SK-N-SH treated with all-trans-retinoic acid at 6 μM for 48 hours (cell line): ENCODE measurements around the gene ELF1.

Experiments
- ATAC-seq: fragments of 200-7000 bp; cut with Tn5 transposase; 3 replicates; pipeline ENCODE4 v1.9.1; 2020; ENCODE audit warnings: mild to moderate bottlenecking, moderate library complexity
- ARNTL ChIP-seq: fragments of 450-650 bp; formaldehyde crosslinking; IDR thresholded peaks from 2 replicates; pipeline ENCODE4 v1.5.0; 2020; ENCODE audit warnings: low read depth, mild to moderate bottlenecking, moderate library complexity, borderline replicate concordance
- BACH2 ChIP-seq: fragments of 250-450 bp; sonication (Bioruptor Pico); IDR thresholded peaks from 2 replicates; pipeline ENCODE4 v1.9.0; 2021; ENCODE audit warnings: mild to moderate bottlenecking, borderline replicate concordance
- CSDC2 ChIP-seq: fragments of 250-450 bp; sonication (Bioruptor Pico); IDR thresholded peaks from 2 replicates; pipeline ENCODE4 v1.5.0; 2020; ENCODE audit warnings: mild to moderate bottlenecking, moderate library complexity
- ESRRG ChIP-seq: fragments of 250-450 bp; sonication (Bioruptor Pico); IDR thresholded peaks from 2 replicates; pipeline ENCODE4 v1.6.1; 2021; ENCODE audit warnings: mild to moderate bottlenecking
- GLIS3 ChIP-seq: fragments of 250-450 bp; sonication (Bioruptor Pico); IDR thresholded peaks from 2 replicates; pipeline ENCODE4 v1.5.0; 2020; ENCODE audit warnings: mild to moderate bottlenecking, moderate library complexity
- ISL1 ChIP-seq: fragments of 250-450 bp; sonication (Bioruptor Pico); IDR thresholded peaks from 2 replicates; pipeline ENCODE4 v2.1.2; 2022; ENCODE audit warnings: mild to moderate bottlenecking, moderate library complexity
- OSR1 ChIP-seq: fragments of 250-450 bp; sonication (Bioruptor Pico); IDR thresholded peaks from 2 replicates; pipeline ENCODE4 v1.8.0; 2022; ENCODE audit warnings: moderate library complexity, mild to moderate bottlenecking, inconsistent platforms
- PATZ1 ChIP-seq: fragments of 250-450 bp; sonication (Bioruptor Pico); IDR thresholded peaks from 2 replicates; pipeline ENCODE4 v1.8.0; 2020; ENCODE audit warnings: mild to moderate bottlenecking, moderate library complexity, borderline replicate concordance
- PPARA ChIP-seq: fragments of 250-450 bp; sonication (Bioruptor Pico); IDR thresholded peaks from 2 replicates; pipeline ENCODE4 v1.5.0; 2020; ENCODE audit warnings: mild to moderate bottlenecking, borderline replicate concordance
- RARB ChIP-seq: fragments of 250-450 bp; sonication (Bioruptor Pico); IDR thresholded peaks from 2 replicates; pipeline ENCODE4 v1.8.0; 2021; ENCODE audit warnings: mild to moderate bottlenecking, moderate library complexity
- SNAI2 ChIP-seq: fragments of 250-450 bp; sonication (Bioruptor Pico); IDR thresholded peaks from 2 replicates; pipeline ENCODE4 v1.5.0; 2020; ENCODE audit warnings: mild to moderate bottlenecking, moderate library complexity
- TSHZ2 ChIP-seq: fragments of 250-450 bp; sonication (Bioruptor Pico); IDR thresholded peaks from 2 replicates; pipeline ENCODE4 v1.5.0; 2020; ENCODE audit warnings: mild to moderate bottlenecking, moderate library complexity
- ZC3H10 ChIP-seq: fragments of 250-450 bp; sonication (Bioruptor Pico); IDR thresholded peaks from 2 replicates; pipeline ENCODE4 v1.5.1; 2021; ENCODE audit warnings: mild to moderate bottlenecking, moderate library complexity
- ZFP3 ChIP-seq: fragments of 250-450 bp; sonication (Bioruptor Pico); IDR thresholded peaks from 2 replicates; pipeline ENCODE4 v1.5.0; 2020; ENCODE audit warnings: mild to moderate bottlenecking, moderate library complexity
- ZFP30 ChIP-seq: fragments of 450-650 bp; formaldehyde crosslinking; IDR thresholded peaks from 2 replicates; pipeline ENCODE4 v1.5.0; 2022; ENCODE audit warnings: mild to moderate bottlenecking, moderate library complexity
- ZNF565 ChIP-seq: fragments of 450-650 bp; formaldehyde crosslinking; conservative IDR thresholded peaks from 2 replicates; pipeline ENCODE4 v1.5.0; 2020; ENCODE audit warnings: low read depth, mild to moderate bottlenecking, moderate library complexity
- ZNF70 ChIP-seq: fragments of 450-650 bp; formaldehyde crosslinking; IDR thresholded peaks from 2 replicates; pipeline ENCODE4 v1.5.0; 2020; ENCODE audit warnings: mild to moderate bottlenecking, moderate library complexity
- TF ChIP-seq, protein P1 (sequence below): fragments of 250-450 bp; sonication (Bioruptor Pico); IDR thresholded peaks from 2 replicates; pipeline ENCODE4 v1.8.0; 2021; ENCODE audit warnings: low read depth, mild to moderate bottlenecking, moderate library complexity, borderline replicate concordance
- TF ChIP-seq, protein P2 (sequence below): fragments of 250-450 bp; sonication (Bioruptor Pico); IDR thresholded peaks from 2 replicates; pipeline ENCODE4 v1.5.1; 2021; ENCODE audit warnings: mild to moderate bottlenecking, moderate library complexity

Gene ELF1

DNA sequence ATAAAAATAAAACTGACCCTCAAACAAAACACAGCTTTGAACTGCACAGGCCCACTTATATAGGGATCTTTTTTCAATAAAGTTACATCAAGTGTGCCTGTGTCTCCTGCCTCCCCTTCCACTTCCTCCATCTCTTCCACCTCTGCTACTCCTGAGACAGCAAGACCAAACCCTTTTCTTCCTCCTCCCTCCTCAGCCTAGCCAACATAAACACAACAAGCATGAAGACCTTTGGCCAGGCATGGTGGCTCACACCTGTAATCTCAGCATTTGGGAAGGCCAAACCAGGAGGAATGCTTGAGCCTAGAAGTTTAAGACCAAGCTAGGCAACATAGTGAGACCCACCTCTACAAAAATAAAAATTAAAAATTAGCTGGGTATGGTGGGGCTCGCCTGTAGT is 72.6 kb downstream of the ELF1 start:
- no peak for ATAC-seq
- no peak for TF ChIP-seq ESRRG
- TF ChIP-seq, protein P1, sequence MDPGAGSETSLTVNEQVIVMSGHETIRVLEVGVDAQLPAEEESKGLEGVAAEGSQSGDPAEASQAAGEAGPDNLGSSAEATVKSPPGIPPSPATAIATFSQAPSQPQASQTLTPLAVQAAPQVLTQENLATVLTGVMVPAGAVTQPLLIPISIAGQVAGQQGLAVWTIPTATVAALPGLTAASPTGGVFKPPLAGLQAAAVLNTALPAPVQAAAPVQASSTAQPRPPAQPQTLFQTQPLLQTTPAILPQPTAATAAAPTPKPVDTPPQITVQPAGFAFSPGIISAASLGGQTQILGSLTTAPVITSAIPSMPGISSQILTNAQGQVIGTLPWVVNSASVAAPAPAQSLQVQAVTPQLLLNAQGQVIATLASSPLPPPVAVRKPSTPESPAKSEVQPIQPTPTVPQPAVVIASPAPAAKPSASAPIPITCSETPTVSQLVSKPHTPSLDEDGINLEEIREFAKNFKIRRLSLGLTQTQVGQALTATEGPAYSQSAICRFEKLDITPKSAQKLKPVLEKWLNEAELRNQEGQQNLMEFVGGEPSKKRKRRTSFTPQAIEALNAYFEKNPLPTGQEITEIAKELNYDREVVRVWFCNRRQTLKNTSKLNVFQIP, result no peak
- no peak for TF ChIP-seq BACH2 (CRISPR knock-in tag)
- no peak for TF ChIP-seq PPARA (CRISPR knock-in tag)
- no peak for TF ChIP-seq ZFP30 (CRISPR knock-in tag)
- no peak for TF ChIP-seq ZNF70
- TF ChIP-seq RARB (CRISPR knock-in tag), result no peak
- TF ChIP-seq ZNF565, result no peak
- no peak for TF ChIP-seq PATZ1
- TF ChIP-seq, all 23 proteins: peak for 0

DNA sequence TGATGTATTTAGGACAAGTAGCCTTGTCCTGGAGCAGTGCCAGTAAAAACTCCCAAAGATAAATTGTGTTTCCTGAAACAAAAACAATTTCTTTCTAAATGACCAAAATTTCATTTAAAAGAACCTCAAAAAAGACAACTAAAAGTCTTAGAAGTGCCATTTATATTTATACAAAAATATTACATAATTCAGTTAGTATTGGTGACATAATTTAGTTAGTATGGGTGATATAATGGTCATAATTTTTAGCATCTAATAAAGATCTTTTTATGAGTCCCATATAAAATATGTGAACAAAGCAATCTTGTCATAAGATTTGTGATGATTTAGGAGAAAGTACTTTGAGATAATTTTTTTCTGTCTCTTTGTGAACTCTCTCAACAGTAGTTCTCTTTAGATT is 76.0 kb downstream of the ELF1 start:
- ATAC-seq, result no peak
- TF ChIP-seq BACH2 (CRISPR knock-in tag) (no peak), RARB (CRISPR knock-in tag) (no peak), ZNF565 (no peak), ZFP30 (CRISPR knock-in tag) (no peak), PPARA (CRISPR knock-in tag) (no peak), ISL1 (no peak), TSHZ2 (CRISPR knock-in tag) (no peak), ZNF70 (no peak), PATZ1 (no peak), ARNTL (no peak), CSDC2 (CRISPR knock-in tag) (no peak), OSR1 (CRISPR knock-in tag) (no peak), ESRRG (no peak), GLIS3 (CRISPR knock-in tag) (no peak), ZFP3 (no peak)
- TF ChIP-seq, protein P2, sequence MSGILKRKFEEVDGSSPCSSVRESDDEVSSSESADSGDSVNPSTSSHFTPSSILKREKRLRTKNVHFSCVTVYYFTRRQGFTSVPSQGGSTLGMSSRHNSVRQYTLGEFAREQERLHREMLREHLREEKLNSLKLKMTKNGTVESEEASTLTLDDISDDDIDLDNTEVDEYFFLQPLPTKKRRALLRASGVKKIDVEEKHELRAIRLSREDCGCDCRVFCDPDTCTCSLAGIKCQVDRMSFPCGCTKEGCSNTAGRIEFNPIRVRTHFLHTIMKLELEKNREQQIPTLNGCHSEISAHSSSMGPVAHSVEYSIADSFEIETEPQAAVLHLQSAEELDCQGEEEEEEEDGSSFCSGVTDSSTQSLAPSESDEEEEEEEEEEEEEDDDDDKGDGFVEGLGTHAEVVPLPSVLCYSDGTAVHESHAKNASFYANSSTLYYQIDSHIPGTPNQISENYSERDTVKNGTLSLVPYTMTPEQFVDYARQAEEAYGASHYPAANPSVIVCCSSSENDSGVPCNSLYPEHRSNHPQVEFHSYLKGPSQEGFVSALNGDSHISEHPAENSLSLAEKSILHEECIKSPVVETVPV (CRISPR knock-in tag), result no peak
- TF ChIP-seq, protein P1, result no peak

DNA sequence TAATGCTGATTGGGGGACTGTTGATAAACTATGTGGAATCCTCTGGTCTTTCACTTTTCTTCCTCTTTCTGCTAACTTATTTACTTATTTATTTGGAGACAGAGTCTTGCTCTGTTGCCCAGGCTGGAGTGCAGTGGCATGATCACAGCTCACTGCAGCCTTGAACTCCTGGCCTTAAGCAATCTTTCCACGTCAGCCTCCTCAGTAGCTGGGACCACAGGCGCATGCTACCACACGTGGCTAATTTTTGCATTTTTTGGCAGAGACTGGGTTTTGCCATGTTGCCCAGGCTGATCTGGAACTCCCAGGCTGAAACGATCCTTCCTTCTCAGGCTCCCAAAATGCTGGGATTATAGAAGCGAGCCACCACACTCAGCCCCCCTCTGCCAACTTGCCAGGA is 77.5 kb downstream of the ELF1 start:
- TF ChIP-seq SNAI2 (CRISPR knock-in tag), result no peak
- TF ChIP-seq ZC3H10 (CRISPR knock-in tag), result no peak
- TF ChIP-seq, protein P1, result no peak
- TF ChIP-seq ARNTL, result no peak
- TF ChIP-seq OSR1 (CRISPR knock-in tag), result no peak
- TF ChIP-seq BACH2 (CRISPR knock-in tag), result no peak
- TF ChIP-seq, protein P2 (CRISPR knock-in tag), result no peak
- no peak for TF ChIP-seq ZFP3
- ATAC-seq, result no peak
